Activated B cell treated with CpG ODN at 0.5 μM for 24 hours (primary cell): ENCODE data around the gene PDE4B. TPM values are rescaled to one million over a fixed set of nuclear protein-coding genes. Genes with fewer than 3 reads are reported as not detected.

Experiments
- ATAC-seq: fragments of 200-7000 bp; cut with Tn5 transposase; one replicate; pipeline ENCODE4 v1.10.0; 2021; ENCODE audit warnings: low read depth, mild to moderate bottlenecking, moderate library complexity
- CTCF ChIA-PET: fragments of 350-600 bp; sonication (Branson Sonifier 250); formaldehyde crosslinking; loops from one replicate; lab custom pipeline; 2021; ENCODE audit warnings: antibody characterized with exemption; lab: Charles Lee
- POLR2A ChIA-PET: fragments of 350-600 bp; sonication (Branson Sonifier 250); formaldehyde crosslinking; loops from one replicate; lab custom pipeline; 2021; ENCODE audit warnings: antibody characterized with exemption; lab: Charles Lee
- DNase-seq: peaks from one replicate; pipeline ENCODE4 v3.0.0; 2022
- H3K27ac Mint-ChIP-seq: one replicate; pipeline ENCODE4 v1.8.0; 2020; ENCODE audit warnings: mixed read lengths
- H3K27me3 Mint-ChIP-seq: one replicate; pipeline ENCODE4 v1.8.0; 2021; ENCODE audit warnings: mixed read lengths
- H3K36me3 Mint-ChIP-seq: one replicate; pipeline ENCODE4 v1.8.0; 2021; ENCODE audit warnings: low read depth, mixed read lengths
- H3K4me1 Mint-ChIP-seq: one replicate; pipeline ENCODE4 v1.8.0; 2021; ENCODE audit warnings: mixed read lengths
- H3K4me3 Mint-ChIP-seq: one replicate; pipeline ENCODE4 v1.8.0; 2020; ENCODE audit warnings: mild to moderate bottlenecking, mixed read lengths
- H3K9me3 Mint-ChIP-seq: one replicate; pipeline ENCODE4 v1.8.0; 2020; ENCODE audit warnings: mixed read lengths
- intact Hi-C: fragments of 100-400 bp; cut with micrococcal nuclease; formaldehyde crosslinking; loops from one replicate; pipeline ENCODE4 v1.15.1; 2024
- total RNA-seq: library from RNA; stranded (reverse); gene quantifications from 2 replicates; pipeline ENCODE4 v1.2.3, GENCODE V29; 2022
- TF ChIP-seq, protein P1 (sequence below): fragments of 200-600 bp; IDR thresholded peaks from one replicate; pipeline ENCODE4 v1.8.0; 2022; ENCODE audit warnings: antibody characterized with exemption, mild to moderate bottlenecking

The PDE4B gene
- total RNA-seq, 1 donor from 2014 or later = 84.1 TPM

DNA sequence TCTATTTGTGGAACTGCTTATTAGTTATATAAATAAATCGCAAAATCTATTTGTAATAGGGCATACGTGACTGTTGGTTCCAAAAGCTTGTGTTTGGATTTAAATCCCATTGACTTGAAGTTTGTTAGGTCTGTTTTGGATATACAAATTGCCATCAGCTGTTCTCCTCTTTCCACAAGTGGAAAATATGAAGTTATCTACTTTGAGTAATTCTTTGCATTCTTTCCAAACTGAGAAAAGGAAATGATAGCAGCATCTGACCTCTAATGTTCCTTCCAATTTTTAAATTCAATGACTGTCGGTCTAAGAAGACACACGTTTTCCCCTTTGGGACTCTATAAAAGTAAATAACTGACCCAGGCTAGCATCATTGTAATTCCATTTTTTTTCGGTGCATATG lies 575.6 kb downstream of the PDE4B start:
- peak overlapping the region; percentile 75 for H3K27ac Mint-ChIP-seq
- H3K4me1 Mint-ChIP-seq = peaks cover 85% of the 10 kb centered on the region
- TF ChIP-seq, protein P1, sequence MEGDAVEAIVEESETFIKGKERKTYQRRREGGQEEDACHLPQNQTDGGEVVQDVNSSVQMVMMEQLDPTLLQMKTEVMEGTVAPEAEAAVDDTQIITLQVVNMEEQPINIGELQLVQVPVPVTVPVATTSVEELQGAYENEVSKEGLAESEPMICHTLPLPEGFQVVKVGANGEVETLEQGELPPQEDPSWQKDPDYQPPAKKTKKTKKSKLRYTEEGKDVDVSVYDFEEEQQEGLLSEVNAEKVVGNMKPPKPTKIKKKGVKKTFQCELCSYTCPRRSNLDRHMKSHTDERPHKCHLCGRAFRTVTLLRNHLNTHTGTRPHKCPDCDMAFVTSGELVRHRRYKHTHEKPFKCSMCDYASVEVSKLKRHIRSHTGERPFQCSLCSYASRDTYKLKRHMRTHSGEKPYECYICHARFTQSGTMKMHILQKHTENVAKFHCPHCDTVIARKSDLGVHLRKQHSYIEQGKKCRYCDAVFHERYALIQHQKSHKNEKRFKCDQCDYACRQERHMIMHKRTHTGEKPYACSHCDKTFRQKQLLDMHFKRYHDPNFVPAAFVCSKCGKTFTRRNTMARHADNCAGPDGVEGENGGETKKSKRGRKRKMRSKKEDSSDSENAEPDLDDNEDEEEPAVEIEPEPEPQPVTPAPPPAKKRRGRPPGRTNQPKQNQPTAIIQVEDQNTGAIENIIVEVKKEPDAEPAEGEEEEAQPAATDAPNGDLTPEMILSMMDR = no peak
- H3K4me3 Mint-ChIP-seq = no peak overlapping the region
- intact Hi-C loops = no loop called here
- ATAC-seq (no peak), DNase-seq (no peak)
- CTCF ChIA-PET = interaction anchor here (2.3 to 16.8 kb wide), 2 partner anchors 77 to 114 kb away, joined by 7 to 182 read pairs; no protein-coding TSS in a partner anchor
- POLR2A ChIA-PET = interaction anchor here (1.5 to 16.7 kb wide), 5 partner anchors 12 to 78 kb away, joined by 4 to 279 read pairs (median 6); no protein-coding TSS in a partner anchor
- H3K36me3 Mint-ChIP-seq = peaks cover 92% of the 10 kb centered on the region
- no peaks in the 10 kb centered on the region for H3K9me3 Mint-ChIP-seq
- no peaks in the 10 kb centered on the region for H3K27me3 Mint-ChIP-seq

DNA sequence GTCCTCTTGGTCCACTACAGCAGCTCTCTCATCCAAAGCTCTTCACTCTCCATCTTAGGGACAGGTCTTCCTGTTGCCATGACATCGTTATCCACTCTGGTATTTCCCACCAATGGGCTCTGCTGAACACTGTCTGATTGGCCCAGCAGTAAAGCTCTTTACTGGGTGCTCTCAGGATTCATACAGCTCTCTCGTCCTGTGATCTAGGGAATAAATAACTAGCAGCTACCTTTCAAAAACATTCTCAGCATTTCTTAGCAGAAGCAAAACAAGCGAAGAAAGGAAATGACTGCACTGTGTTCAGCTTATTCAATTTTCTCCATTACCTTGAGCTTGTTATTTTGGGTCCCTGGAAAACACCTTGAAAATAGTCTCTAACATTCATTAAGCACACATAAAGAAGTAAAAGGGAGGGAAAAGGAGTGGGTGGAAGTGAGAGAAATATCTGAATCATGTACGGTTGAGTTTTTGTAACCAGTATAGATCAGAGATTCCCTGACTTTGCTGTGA lies 577.8 kb downstream of the PDE4B start:
- POLR2A ChIA-PET = interaction anchor here (0.7 to 16.7 kb wide), 13 partner anchors 10 to 88 kb away, joined by 3 to 279 read pairs (median 12); no protein-coding TSS in a partner anchor
- Mint-ChIP-seq H3K9me3 (no peaks in the 10 kb centered on the region), H3K36me3 (peaks cover 75% of the 10 kb centered on the region), H3K4me3 (peak overlapping the region; percentile 58), H3K4me1 (peaks cover 91% of the 10 kb centered on the region), H3K27ac (peak overlapping the region; percentile 88), H3K27me3 (no peaks in the 10 kb centered on the region)
- no peak for ATAC-seq
- DNase-seq = no peak
- TF ChIP-seq, protein P1 = no peak
- intact Hi-C loops = loop anchor here (5.0 to 10.0 kb wide), 4 partner anchors 554 to 1314 kb away; partner anchors contain the start of genes DNAI4, GADD45A, MIER1 and SERBP1
- CTCF ChIA-PET = interaction anchor here (0.7 to 16.8 kb wide), 5 partner anchors 9 to 117 kb away, joined by 3 to 182 read pairs (median 5); no protein-coding TSS in a partner anchor

DNA sequence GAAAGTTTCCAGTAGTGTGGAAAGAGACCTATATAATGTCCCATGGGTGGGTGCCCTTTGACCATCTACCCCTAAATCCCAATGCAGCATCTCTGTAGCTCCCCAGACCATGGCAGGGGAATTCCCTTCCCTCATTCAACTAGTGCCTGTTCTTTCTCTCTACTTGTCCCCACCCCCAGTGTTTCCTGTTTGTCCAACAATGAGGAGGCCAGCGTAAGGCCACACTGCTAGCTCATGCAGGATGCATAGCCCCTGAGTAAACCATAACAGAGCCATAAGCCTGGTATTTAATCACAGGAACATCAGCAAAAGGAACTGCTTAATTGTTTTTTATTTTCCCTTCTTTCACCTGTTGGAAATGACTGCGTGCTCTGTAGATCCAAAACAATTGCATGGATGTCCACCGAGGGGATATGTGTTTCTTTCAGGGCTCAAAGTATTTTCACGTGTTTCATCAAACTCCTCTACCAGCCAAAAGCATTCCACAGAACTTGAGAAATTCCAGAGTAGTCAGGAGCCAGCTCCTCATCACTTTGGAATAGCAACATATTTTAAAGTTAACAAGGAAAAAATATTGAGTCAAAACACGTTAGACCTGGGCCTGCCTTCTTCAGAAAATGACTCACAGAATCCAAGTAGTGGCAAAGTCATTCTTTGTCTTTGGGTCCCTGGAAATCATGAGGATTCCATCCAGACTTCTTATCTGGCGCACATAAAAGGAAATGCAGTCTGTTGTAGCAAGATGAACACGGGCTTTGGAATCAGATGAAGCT lies 578.7 kb downstream of the PDE4B start:
- no peaks in the 10 kb centered on the region for H3K27me3 Mint-ChIP-seq
- CTCF ChIA-PET = interaction anchor here (0.7 to 16.8 kb wide), 6 partner anchors 10 to 118 kb away, joined by 3 to 182 read pairs (median 4); no protein-coding TSS in a partner anchor
- H3K4me1 Mint-ChIP-seq = peaks cover 91% of the 10 kb centered on the region
- peak overlapping the region; percentile 93 for H3K27ac Mint-ChIP-seq
- TF ChIP-seq, protein P1 = no peak
- H3K9me3 Mint-ChIP-seq = no peaks in the 10 kb centered on the region
- intact Hi-C loops = loop anchor here (1.0 to 10.0 kb wide), 5 partner anchors 9 to 1313 kb away; partner anchors contain the start of genes DNAI4, GADD45A, MIER1 and SERBP1
- DNase-seq (no peak), ATAC-seq (peak; percentile 4)
- peak overlapping the region; percentile 52 for H3K4me3 Mint-ChIP-seq
- POLR2A ChIA-PET = interaction anchor here (0.7 to 16.7 kb wide), 12 partner anchors 9 to 89 kb away, joined by 3 to 279 read pairs (median 10); no protein-coding TSS in a partner anchor
- peaks cover 66% of the 10 kb centered on the region for H3K36me3 Mint-ChIP-seq

DNA sequence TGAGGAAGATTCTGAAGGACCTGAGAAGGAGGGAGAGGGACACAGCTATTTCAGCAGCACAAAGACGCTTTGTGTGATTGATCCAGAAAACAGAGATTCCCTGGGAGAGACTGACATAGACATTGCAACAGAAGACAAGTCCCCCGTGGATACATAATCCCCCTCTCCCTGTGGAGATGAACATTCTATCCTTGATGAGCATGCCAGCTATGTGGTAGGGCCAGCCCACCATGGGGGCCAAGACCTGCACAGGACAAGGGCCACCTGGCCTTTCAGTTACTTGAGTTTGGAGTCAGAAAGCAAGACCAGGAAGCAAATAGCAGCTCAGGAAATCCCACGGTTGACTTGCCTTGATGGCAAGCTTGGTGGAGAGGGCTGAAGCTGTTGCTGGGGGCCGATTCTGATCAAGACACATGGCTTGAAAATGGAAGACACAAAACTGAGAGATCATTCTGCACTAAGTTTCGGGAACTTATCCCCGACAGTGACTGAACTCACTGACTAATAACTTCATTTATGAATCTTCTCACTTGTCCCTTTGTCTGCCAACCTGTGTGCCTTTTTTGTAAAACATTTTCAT lies 579.9 kb downstream of the PDE4B start:
- peak overlapping the region; percentile 93 for H3K27ac Mint-ChIP-seq

More for the DNA sequence above, 579.9 kb downstream of the PDE4B start:
- intact Hi-C loops = loop anchor here (5.0 to 10.0 kb wide), 4 partner anchors 552 to 1312 kb away; partner anchors contain the start of genes DNAI4, GADD45A, MIER1 and SERBP1
- Mint-ChIP-seq H3K36me3 (peaks cover 54% of the 10 kb centered on the region), H3K4me1 (peaks cover 91% of the 10 kb centered on the region), H3K9me3 (no peaks in the 10 kb centered on the region), H3K27me3 (no peaks in the 10 kb centered on the region), H3K4me3 (peak overlapping the region; percentile 52)
- ATAC-seq = no peak
- POLR2A ChIA-PET = interaction anchor here (0.9 to 16.7 kb wide), 9 partner anchors 7 to 90 kb away, joined by 3 to 279 read pairs (median 7); no protein-coding TSS in a partner anchor
- CTCF ChIA-PET = interaction anchor here (1.3 to 16.8 kb wide), 3 partner anchors 30 to 72 kb away, joined by 3 to 182 read pairs (median 4); no protein-coding TSS in a partner anchor
- DNase-seq = no peak
- TF ChIP-seq, protein P1 = no peak
